SK-N-SH treated with all-trans-retinoic acid at 6 μM for 48 hours (cell line): ENCODE data around the gene RPE65.

Source experiments
- ARNTL ChIP-seq: fragments of 450-650 bp; formaldehyde crosslinking; IDR thresholded peaks from 2 replicates; pipeline ENCODE4 v1.5.0; 2020; ENCODE audit warnings: low read depth, mild to moderate bottlenecking, moderate library complexity, borderline replicate concordance
- TSHZ2 ChIP-seq: fragments of 250-450 bp; sonication (Bioruptor Pico); IDR thresholded peaks from 2 replicates; pipeline ENCODE4 v1.5.0; 2020; ENCODE audit warnings: mild to moderate bottlenecking, moderate library complexity
- ZC3H10 ChIP-seq: fragments of 250-450 bp; sonication (Bioruptor Pico); IDR thresholded peaks from 2 replicates; pipeline ENCODE4 v1.5.1; 2021; ENCODE audit warnings: mild to moderate bottlenecking, moderate library complexity
- ZFP3 ChIP-seq: fragments of 250-450 bp; sonication (Bioruptor Pico); IDR thresholded peaks from 2 replicates; pipeline ENCODE4 v1.5.0; 2020; ENCODE audit warnings: mild to moderate bottlenecking, moderate library complexity
- ZFP30 ChIP-seq: fragments of 450-650 bp; formaldehyde crosslinking; IDR thresholded peaks from 2 replicates; pipeline ENCODE4 v1.5.0; 2022; ENCODE audit warnings: mild to moderate bottlenecking, moderate library complexity

- TF ChIP-seq ZFP30 (CRISPR knock-in tag), result no peak
- TF ChIP-seq TSHZ2, result no peak
- no peak for TF ChIP-seq ZC3H10
- TF ChIP-seq ARNTL, result no peak
- TF ChIP-seq ZFP3, result no peak
These were observed 45.8 kb upstream of the RPE65 start for GRCh38 chr1:68495532-68495931.
